ENCODE results near the gene POMP. TPM values are rescaled to one million over a fixed set of nuclear protein-coding genes. Genes with fewer than 3 reads are reported as not detected.

Gene POMP
- total RNA-seq, 4 donors from 2014 or later: 3.8 to 39.5 (median 23.7) TPM

DNA sequence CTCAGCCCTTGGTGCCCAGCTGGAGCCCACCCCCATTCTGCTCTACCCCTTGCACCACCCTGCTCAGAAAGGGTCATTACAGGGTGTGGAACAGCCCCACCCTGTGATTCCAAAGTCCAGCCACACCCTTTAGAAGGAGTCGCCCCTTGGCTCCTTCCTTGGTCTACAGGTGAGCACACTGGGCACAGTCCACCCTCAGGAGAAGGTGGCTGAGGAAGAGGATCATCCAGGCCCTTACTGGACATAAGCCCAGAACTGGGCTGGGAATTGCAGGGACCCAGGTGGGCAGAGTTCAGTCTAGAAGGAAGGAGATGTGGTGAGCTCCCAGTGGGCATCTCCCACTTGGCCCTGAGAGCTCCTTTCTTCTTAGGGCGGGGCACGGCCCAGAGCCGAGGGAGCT lies 51.2 kb downstream of the POMP start:
- Histone ChIP-seq H3K4me3 (no peak overlapping the region), H3K36me3 (no peaks in the 10 kb centered on the region), H3K27me3 (no peaks in the 10 kb centered on the region), H3K4me1 (no peaks in the 10 kb centered on the region), H3K9me3 (no peaks in the 10 kb centered on the region), H3K27ac (no peak overlapping the region)
- TF ChIP-seq CTCF (IDR thresholded peaks at IDR 0.05) (no peak), POLR2A (IDR thresholded peaks at IDR 0.05) (no peak)
- DNase-seq: no peak
- intact Hi-C loops (cut with DNase I; ENCODE audit: low total_unique reads): no loop called here

DNA sequence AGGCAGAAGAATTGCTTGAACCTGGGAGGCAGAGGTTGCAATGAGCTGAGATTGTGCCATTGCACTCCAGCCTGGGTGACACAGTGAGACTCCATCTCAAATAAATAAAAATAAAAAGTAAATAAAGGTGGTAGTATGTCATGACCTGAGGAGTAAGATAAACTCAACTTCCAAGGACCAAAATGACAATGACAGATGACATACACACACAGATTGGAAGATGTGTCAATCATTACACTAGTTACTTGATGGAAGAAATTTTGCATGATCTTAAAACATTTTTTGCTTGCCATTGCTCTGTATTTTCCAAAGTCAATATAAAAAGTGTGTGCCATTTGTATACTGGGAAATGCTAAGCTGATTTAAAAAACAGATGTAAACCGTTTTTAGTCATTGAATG lies 55.7 kb downstream of the POMP start:
- no peaks in the 10 kb centered on the region for H3K27me3 ChIP-seq
- no peaks in the 10 kb centered on the region for H3K36me3 ChIP-seq
- H3K4me3 ChIP-seq: no peak overlapping the region
- no peak overlapping the region for H3K27ac ChIP-seq
- no peaks in the 10 kb centered on the region for H3K4me1 ChIP-seq
- TF ChIP-seq POLR2A (IDR thresholded peaks at IDR 0.05): no peak
- no peak for TF ChIP-seq CTCF (IDR thresholded peaks at IDR 0.05)
- no peaks in the 10 kb centered on the region for H3K9me3 ChIP-seq
- DNase-seq: no peak
- intact Hi-C loops (cut with DNase I; ENCODE audit: low total_unique reads): no loop called here

DNA sequence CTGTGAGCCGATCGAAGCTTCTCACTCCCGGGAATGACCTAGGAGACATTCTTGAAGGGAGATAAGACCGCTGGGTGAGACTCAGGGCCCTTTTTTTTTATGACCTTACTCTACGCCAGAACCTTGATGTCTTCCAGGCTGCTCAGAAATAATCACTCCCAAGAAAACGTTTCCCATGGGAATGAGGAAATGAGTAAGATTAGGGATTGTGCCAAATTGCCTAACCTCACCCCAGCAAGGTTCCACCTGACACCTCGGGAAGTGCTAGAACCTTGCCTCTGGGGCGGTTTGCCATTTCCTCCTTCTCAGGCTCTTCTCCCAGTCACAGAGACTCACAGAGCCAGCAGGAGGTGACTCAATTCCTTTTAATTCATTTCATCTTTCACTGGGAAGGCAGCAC lies 57.6 kb downstream of the POMP start:
- H3K36me3 ChIP-seq: no peaks in the 10 kb centered on the region
- peak overlapping the region; percentile 51 to 91 for H3K27ac ChIP-seq
- H3K4me1 ChIP-seq: no peaks in the 10 kb centered on the region
- no peaks in the 10 kb centered on the region for H3K27me3 ChIP-seq
- intact Hi-C loops (cut with DNase I; ENCODE audit: low total_unique reads): no loop called here
- TF ChIP-seq POLR2A (IDR thresholded peaks at IDR 0.05): no peak
- TF ChIP-seq CTCF (IDR thresholded peaks at IDR 0.05): no peak
- no peaks in the 10 kb centered on the region for H3K9me3 ChIP-seq
- peak; percentile 56 to 76 for DNase-seq
- H3K4me3 ChIP-seq: no peak overlapping the region

- intact Hi-C loops (cut with DNase I; ENCODE audit: low total_unique reads): no loop called here
- no peaks in the 10 kb centered on the region for H3K4me1 ChIP-seq
- DNase-seq: no peak
- no peaks in the 10 kb centered on the region for H3K36me3 ChIP-seq
- peak overlapping the region; percentile 51 to 91 for H3K27ac ChIP-seq
- H3K9me3 ChIP-seq: no peaks in the 10 kb centered on the region
- TF ChIP-seq POLR2A (IDR thresholded peaks at IDR 0.05) (no peak), CTCF (IDR thresholded peaks at IDR 0.05) (no peak)
- no peaks in the 10 kb centered on the region for H3K27me3 ChIP-seq
- H3K4me3 ChIP-seq: no peak overlapping the region
Observed at GRCh38 chr13:28717170-28717569, 58.2 kb downstream of the POMP start.

- Histone ChIP-seq H3K4me1 (no peaks in the 10 kb centered on the region), H3K9me3 (no peaks in the 10 kb centered on the region), H3K27ac (peak overlapping the region; percentile 91 to 93), H3K4me3 (peak overlapping the region; percentile 66 to 79), H3K27me3 (no peaks in the 10 kb centered on the region), H3K36me3 (no peaks in the 10 kb centered on the region)
- intact Hi-C loops (cut with DNase I; ENCODE audit: low total_unique reads): no loop called here
- TF ChIP-seq CTCF (IDR thresholded peaks at IDR 0.05) (no peak), POLR2A (IDR thresholded peaks at IDR 0.05) (no peak)
- no peak for DNase-seq
Observed at GRCh38 chr13:28718196-28718542, 59.2 kb downstream of the POMP start.

Data from uterus (tissue), 4 donors.